ENCODE data around the gene TGFB1I1. TPM values are rescaled to one million over a fixed set of nuclear protein-coding genes. Genes with fewer than 3 reads are reported as not detected.

Gene TGFB1I1
- total and polyA plus RNA-seq, 2 donors (not counting 1 experiment from before 2014, with no cell fraction given): 0.16 to 4.0 TPM

DNA sequence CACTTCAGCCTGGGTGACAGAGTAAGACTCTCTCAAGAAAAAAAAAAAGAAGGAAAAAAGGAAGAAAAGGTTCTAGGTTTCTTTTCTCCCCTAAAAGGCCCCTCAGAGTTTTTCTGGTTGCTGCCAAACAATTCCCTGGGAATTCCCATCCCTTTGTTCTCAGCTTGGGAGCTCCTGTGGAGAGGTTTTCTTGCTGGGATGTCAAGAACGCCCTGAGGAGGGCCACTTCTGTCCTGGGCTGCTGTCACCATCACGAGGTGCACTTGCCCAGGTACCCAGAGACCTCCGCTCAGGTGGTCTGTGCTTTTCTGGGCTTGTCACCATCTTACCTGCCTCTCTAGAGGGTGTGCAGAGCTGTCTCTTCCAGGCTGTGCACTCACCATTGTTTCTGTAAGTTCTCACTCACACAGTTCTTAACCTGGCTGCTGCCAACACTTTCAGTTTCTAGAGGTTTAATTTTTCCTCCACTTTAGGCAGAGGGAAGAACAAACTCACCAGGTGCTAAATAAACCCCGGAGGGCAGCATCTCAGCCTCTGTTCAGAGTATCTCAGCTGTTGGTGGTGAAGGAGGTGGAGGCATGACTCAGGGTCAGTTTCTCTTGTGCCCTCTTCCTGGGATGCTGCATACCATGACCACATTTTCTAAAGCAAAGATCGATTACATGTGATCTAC is 41.4 kb upstream of the TGFB1I1 start:
- H3K36me3 ChIP-seq (replicated peaks in 1 of 2; ENCODE audit: control extremely low read depth in 1 of 2, control insufficient read depth in 1 of 2, extremely low read depth in 1 of 2, insufficient read depth in 2 of 2, low read length in 1 of 2): no peaks in the 10 kb centered on the region
- CTCF ChIA-PET: interaction anchor here (1.0 to 1.2 kb wide), 2 partner anchors 8 to 288 kb away, joined by 3 to 6 read pairs; no protein-coding TSS in a partner anchor

More for the DNA sequence above, 41.4 kb upstream of the TGFB1I1 start:
- DNase-seq (no peak), ATAC-seq (ENCODE audit: low read depth) (no peak)
- H3K27me3 ChIP-seq (replicated peaks in 1 of 4; ENCODE audit: control extremely low read depth in 1 of 4, control insufficient read depth in 3 of 4, insufficient read depth in 4 of 4, low read length in 3 of 4): no peaks in the 10 kb centered on the region
- Mint-ChIP-seq H3K4me1 (peaks cover 2% of the 10 kb centered on the region), H3K27me3 (peaks cover 8% of the 10 kb centered on the region), H3K9me3 (ENCODE audit: insufficient read depth) (no peaks in the 10 kb centered on the region), H3K27ac (no peak overlapping the region), H3K4me3 (no peak overlapping the region)
- H2AFZ ChIP-seq (ENCODE audit: insufficient read depth, low read depth, low read length, poor library complexity, severe bottlenecking): no peak overlapping the region
- WGBS (ENCODE audit: insufficient coverage): 77% methylated on average over 3 of the region's 5 CpGs
- H3K4me1 ChIP-seq (ENCODE audit: control insufficient read depth in 2 of 2, insufficient read depth in 2 of 2, low read length in 2 of 2): peaks cover 3 to 7% of the 10 kb centered on the region in 2 donors
- H3K79me2 ChIP-seq (ENCODE audit: control insufficient read depth, insufficient read depth, low read length): no peaks in the 10 kb centered on the region
- H3K4me3 ChIP-seq (ENCODE audit: control extremely low read depth in 1 of 5, extremely low read depth in 1 of 5, insufficient read depth in 1 of 5, low read depth in 2 of 5, low read length in 4 of 5): no peak overlapping the region
- TF ChIP-seq EZH2 (IDR thresholded peaks at IDR 0.05; ENCODE audit: borderline replicate concordance, insufficient read depth, low read depth, low read length, poor library complexity, severe bottlenecking): no peak
- TF ChIP-seq, protein P1, sequence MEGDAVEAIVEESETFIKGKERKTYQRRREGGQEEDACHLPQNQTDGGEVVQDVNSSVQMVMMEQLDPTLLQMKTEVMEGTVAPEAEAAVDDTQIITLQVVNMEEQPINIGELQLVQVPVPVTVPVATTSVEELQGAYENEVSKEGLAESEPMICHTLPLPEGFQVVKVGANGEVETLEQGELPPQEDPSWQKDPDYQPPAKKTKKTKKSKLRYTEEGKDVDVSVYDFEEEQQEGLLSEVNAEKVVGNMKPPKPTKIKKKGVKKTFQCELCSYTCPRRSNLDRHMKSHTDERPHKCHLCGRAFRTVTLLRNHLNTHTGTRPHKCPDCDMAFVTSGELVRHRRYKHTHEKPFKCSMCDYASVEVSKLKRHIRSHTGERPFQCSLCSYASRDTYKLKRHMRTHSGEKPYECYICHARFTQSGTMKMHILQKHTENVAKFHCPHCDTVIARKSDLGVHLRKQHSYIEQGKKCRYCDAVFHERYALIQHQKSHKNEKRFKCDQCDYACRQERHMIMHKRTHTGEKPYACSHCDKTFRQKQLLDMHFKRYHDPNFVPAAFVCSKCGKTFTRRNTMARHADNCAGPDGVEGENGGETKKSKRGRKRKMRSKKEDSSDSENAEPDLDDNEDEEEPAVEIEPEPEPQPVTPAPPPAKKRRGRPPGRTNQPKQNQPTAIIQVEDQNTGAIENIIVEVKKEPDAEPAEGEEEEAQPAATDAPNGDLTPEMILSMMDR (IDR thresholded peaks at IDR 0.05): no peak
- no peaks in the 10 kb centered on the region for H4K20me1 ChIP-seq (ENCODE audit: control insufficient read depth, insufficient read depth, low read length, poor library complexity, severe bottlenecking)
- no peak overlapping the region for H3K9ac ChIP-seq (ENCODE audit: low read length)
- POLR2A ChIA-PET: interaction anchor here (0.9 kb wide), 1 partner anchor 852 kb away, joined by 3 read pairs; no protein-coding TSS in a partner anchor
- H3K4me2 ChIP-seq (replicated peaks; ENCODE audit: low read depth, low read length, poor library complexity, severe bottlenecking): no peak overlapping the region
- H3K27ac ChIP-seq (ENCODE audit: low read length in 2 of 2): no peak overlapping the region
- H3K9me3 ChIP-seq (ENCODE audit: control extremely low read depth in 1 of 3, control insufficient read depth in 2 of 3, insufficient read depth in 1 of 3, low read length in 2 of 3): peaks cover 0 to 9% (median 0%) of the 10 kb centered on the region in 3 donors
- intact Hi-C loops (cut with micrococcal nuclease): no loop called here
